Caki2 (cell line): ENCODE measurements around the gene UNC45B. TPM values are rescaled to one million over a fixed set of nuclear protein-coding genes. Genes with fewer than 3 reads are reported as not detected.

Experiments used
- DNase-seq: peaks from one replicate; pipeline ENCODE4 v3.0.0-alpha.2; 2015; ENCODE audit warnings: low read depth
- in situ Hi-C: cut with HindIII; loops from 2 replicates; pipeline ENCODE4 v1.10.0; 2016; ENCODE audit warnings: low sequenced_read_pairs, low pct_unique_long_range_greater_than_20kb, mixed read lengths
- total RNA-seq: library from RNA; depleted of rRNA; stranded (reverse); fragments of >200 nt; shearing (Covaris generic); gene quantifications from 2 replicates; pipeline ENCODE4 v1.2.3, GENCODE V29; 2014; ENCODE audit warnings: low replicate concordance; rRNA removed

The UNC45B gene
- total RNA-seq, 1 experiment from 2014 or later: not detected

DNA sequence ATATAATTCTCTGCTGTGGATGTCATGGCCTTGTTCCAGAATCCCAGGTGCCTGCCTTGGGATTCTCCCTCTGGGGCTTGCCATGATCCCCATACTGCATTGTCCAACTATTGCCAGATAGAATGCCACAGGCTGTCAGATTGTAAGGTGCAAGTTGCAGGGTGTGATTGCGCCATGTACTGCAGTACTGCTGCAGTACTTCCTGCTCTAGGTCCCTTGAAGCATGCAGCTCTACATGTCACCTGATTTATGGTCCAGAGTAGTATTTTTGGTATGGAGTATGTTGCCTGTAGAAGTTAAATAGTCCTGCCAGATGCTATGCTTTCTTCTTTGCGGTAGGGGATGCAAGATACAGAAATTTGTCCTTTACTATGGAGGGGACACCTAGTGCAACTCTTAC, 88.3 kb downstream of the UNC45B start:
- DNase-seq: no peak

GRCh38 chr17:35236821-35237220, 89.2 kb downstream of the UNC45B start:
- in situ Hi-C loops: no loop called here
- no peak for DNase-seq

More for the DNA sequence above, 88.3 kb downstream of the UNC45B start:
- in situ Hi-C loops: no loop called here

DNA sequence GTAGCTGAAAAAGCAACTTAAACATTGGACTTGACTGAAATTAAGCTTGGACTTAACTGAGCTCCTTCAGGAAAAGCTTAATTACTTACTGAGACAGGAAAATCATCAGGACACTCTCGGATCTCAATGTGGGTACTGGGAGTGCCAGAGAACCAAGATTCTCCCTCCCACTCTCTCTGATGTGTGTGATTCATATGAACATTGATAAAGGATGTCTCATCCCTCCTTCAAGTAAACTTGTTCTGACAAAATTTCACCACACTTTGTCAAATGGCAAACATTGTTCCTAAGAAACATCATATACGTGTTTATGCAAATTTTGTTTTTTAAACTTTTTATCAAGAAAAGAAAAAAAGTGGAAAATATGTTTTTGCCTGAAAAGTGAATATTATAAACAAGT, 91.2 kb downstream of the UNC45B start:
- no peak for DNase-seq
- in situ Hi-C loops: no loop called here

Other genes with a start within 250 kb of the UNC45B start
- gene CCT6B, start 186.4 kb upstream of the UNC45B start, total RNA-seq: 0.70 TPM in 1 of 2 replicates, not detected in the other
- 9.8 and 17.8 TPM in 2 replicates for gene ZNF830, start 186.3 kb upstream of the UNC45B start, total RNA-seq
- gene LIG3, start 167.3 kb upstream of the UNC45B start, total RNA-seq: 42.1 and 83.6 TPM in 2 replicates
- 75.3 and 76.0 TPM in 2 replicates for gene RFFL, start 84.1 kb upstream of the UNC45B start, total RNA-seq
- gene RAD51D, start 28.0 kb upstream of the UNC45B start, total RNA-seq: 3.6 and 23.7 TPM in 2 replicates
- gene FNDC8, start 26.2 kb upstream of the UNC45B start, total RNA-seq: not detected in 2 replicates
- gene NLE1, start 5.5 kb upstream of the UNC45B start, total RNA-seq: 39.3 and 53.6 TPM in 2 replicates
- not detected in 2 replicates for gene SLC35G3, start 46.6 kb downstream of the UNC45B start, total RNA-seq
- gene SLFN5, start 95.3 kb downstream of the UNC45B start, total RNA-seq: 2.3 and 4.7 TPM in 2 replicates
- gene SLFN11, start 225.8 kb downstream of the UNC45B start, total RNA-seq: 0.03 TPM in 1 of 2 replicates, not detected in the other